Spleen (tissue), 11 donors: ENCODE measurements around the gene CDC25A. TPM values are rescaled to one million over a fixed set of nuclear protein-coding genes. Genes with fewer than 3 reads are reported as not detected.
A peak's percentile ranks its signal among the peaks of the same experiment; 100 is the strongest.

ENCODE experiments used
- DNase-seq: peaks from one replicate; pipeline ENCODE4 v3.0.0-alpha.2; 2020
- H3K27ac ChIP-seq, 8 donors: fragments of 200-600 bp; sonication (generic) in 7 of 8; 1 replicate in 4 of 8; 2 replicates in 4 of 8; pipeline versions ENCODE4 v1.5.0 to v1.8.0; 2016 to 2021; ENCODE audit warnings: inconsistent platforms in 4 of 8, mild to moderate bottlenecking in 4 of 8, moderate library complexity in 1 of 8
- H3K27me3 ChIP-seq, 7 donors: fragments of 200-600 bp; sonication (generic) in 6 of 7; replicated peaks in 1 of 7; 1 replicate in 4 of 7; 2 replicates in 3 of 7; pipeline versions ENCODE4 v1.5.0 to v1.8.0; 2016 to 2021; ENCODE audit warnings: inconsistent platforms in 3 of 7, mild to moderate bottlenecking in 1 of 7
- H3K36me3 ChIP-seq, 6 donors: fragments of 200-600 bp; sonication (generic) in 5 of 6; 1 replicate in 4 of 6; 2 replicates in 2 of 6; pipeline versions ENCODE4 v1.5.0 to v1.8.0; 2016 to 2021; ENCODE audit warnings: inconsistent platforms in 2 of 6
- H3K4me1 ChIP-seq, 6 donors: fragments of 200-600 bp; sonication (generic) in 5 of 6; 1 replicate in 3 of 6; 2 replicates in 3 of 6; pipeline versions ENCODE4 v1.5.0 to v1.8.0; 2016 to 2021; ENCODE audit warnings: inconsistent platforms in 3 of 6
- H3K4me3 ChIP-seq, 8 donors: fragments of 200-600 bp; sonication (generic) in 7 of 8; 1 replicate in 4 of 8; 2 replicates in 4 of 8; pipeline versions ENCODE4 v1.5.0 to v1.8.0; 2016 to 2021; ENCODE audit warnings: inconsistent platforms in 4 of 8, mild to moderate bottlenecking in 4 of 8, moderate library complexity in 2 of 8
- H3K9me3 ChIP-seq, 8 donors: fragments of 200-600 bp; sonication (generic) in 7 of 8; 1 replicate in 4 of 8; 2 replicates in 4 of 8; pipeline versions ENCODE4 v1.5.0 to v1.8.0; 2016 to 2021; ENCODE audit warnings: inconsistent platforms in 4 of 8
- POLR2A ChIP-seq, 3 donors: fragments of 450-650 bp; IDR thresholded peaks; one replicate each; pipeline ENCODE4 v1.5.1; 2017; ENCODE audit warnings: antibody characterized with exemption in 3 of 3, mild to moderate bottlenecking in 1 of 3
- POLR2AphosphoS5 ChIP-seq, 3 donors: sonication (generic); formaldehyde crosslinking; IDR thresholded peaks; one replicate each; pipeline ENCODE4 v1.5.1; 2017; ENCODE audit warnings: antibody characterized with exemption in 3 of 3
- WGBS, 5 donors: extraction: QIAGEN DNeasy Blood & Tissue Kit in 3 of 5; methylation state at CpG; one replicate each; pipeline versions ENCODE4 v1.1.5 to v1.1.7; 2013 to 2018; 5-methylcytosine and 5-hydroxymethylcytosine counted together
- intact Hi-C: fragments of 100-400 bp; cut with DNase I; formaldehyde crosslinking; loops from one replicate; pipeline ENCODE4 v1.15.0; 2023; ENCODE audit warnings: low total_unique reads
- polyA plus RNA-seq, 3 donors: library from polyadenylated mRNA; stranded (reverse); fragments of 200-250 nt; gene quantifications; one replicate each; pipeline ENCODE4 v1.2.1, GENCODE V29; 2013
- total RNA-seq, 7 donors: library from RNA; depleted of rRNA in 3 of 7; stranded (reverse); fragments of >200 nt in 3 of 7; fragmentation: NEBNext Ultra II Directional in 4 of 7; extraction: Animal tissue kit (Norgen Biotek cat#: 25700) in 4 of 7; gene quantifications; one replicate each; pipeline versions ENCODE4 v1.1.0 to v1.2.1, GENCODE V29; 2016 to 2021
- TF ChIP-seq, protein P1 (sequence below), 11 experiments: fragments of 200-600 bp in 7 of 11; fragments of 450-650 bp in 4 of 11; sonication (generic) in 4 of 11; IDR thresholded peaks in 8 of 11; conservative IDR thresholded peaks in 3 of 11; 1 replicate in 7 of 11; 2 replicates in 4 of 11; pipeline versions ENCODE4 v1.4.0 to v1.8.0; 2016 to 2021; ENCODE audit warnings: antibody characterized with exemption in 11 of 11, inconsistent platforms in 4 of 11, mild to moderate bottlenecking in 1 of 11
- donor health status: healthy with polysubstance abuse.
- donor health status: DM: no; HTN: no; CAD: no; lungs with moderate emphysema.
- donor health status: DM: no; HTN: no; CAD: no.
- donor health status: Bipolar disorder and iron deficiency.
- donor health status: healthy.
- donor health status: DM: no; HTN: no; CAD: no.
- donor health status: DM: yes; HTN: yes; CAD: no.

The CDC25A gene
- total and polyA plus RNA-seq, 10 donors, result 0.65 to 8.1 (median 2.8) TPM

DNA sequence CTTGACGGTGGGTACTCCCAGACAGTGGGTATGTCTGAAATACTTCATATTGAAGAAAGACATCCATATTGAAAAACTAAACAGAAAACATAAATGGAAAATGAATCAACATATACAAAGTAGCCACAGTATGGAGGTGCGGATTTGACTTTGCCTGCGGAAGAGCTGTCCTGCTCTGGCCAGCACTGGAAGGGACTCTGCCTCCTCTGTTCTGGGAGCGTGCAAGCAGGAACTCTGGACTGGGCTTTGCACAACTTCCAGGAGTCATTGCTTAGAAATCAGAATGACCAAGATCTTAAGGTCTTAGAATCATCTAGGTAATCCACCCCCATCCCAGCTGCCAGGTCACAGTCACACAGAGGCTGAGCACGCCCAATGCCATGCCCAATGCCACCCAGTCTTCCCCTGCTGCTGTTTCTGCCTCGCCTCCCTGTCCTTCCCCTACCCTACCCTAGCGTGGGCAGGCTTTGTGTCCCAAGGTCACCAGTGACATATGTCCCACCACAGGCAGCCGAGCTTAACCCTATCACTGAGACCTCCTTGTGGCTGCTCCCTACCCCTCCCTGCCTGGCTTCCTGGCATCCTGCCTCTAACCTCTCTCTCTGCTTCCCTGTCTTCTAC lies 36.3 kb downstream of the CDC25A start:
- no peaks in the 10 kb centered on the region for H3K27me3 ChIP-seq
- H3K27ac ChIP-seq, result peak overlapping the region in 5 of 8 donors; percentile 28 to 62 (median 42)
- H3K4me1 ChIP-seq, result peaks cover 0 to 19% (median 12%) of the 10 kb centered on the region in 6 donors
- TF ChIP-seq, protein P1, sequence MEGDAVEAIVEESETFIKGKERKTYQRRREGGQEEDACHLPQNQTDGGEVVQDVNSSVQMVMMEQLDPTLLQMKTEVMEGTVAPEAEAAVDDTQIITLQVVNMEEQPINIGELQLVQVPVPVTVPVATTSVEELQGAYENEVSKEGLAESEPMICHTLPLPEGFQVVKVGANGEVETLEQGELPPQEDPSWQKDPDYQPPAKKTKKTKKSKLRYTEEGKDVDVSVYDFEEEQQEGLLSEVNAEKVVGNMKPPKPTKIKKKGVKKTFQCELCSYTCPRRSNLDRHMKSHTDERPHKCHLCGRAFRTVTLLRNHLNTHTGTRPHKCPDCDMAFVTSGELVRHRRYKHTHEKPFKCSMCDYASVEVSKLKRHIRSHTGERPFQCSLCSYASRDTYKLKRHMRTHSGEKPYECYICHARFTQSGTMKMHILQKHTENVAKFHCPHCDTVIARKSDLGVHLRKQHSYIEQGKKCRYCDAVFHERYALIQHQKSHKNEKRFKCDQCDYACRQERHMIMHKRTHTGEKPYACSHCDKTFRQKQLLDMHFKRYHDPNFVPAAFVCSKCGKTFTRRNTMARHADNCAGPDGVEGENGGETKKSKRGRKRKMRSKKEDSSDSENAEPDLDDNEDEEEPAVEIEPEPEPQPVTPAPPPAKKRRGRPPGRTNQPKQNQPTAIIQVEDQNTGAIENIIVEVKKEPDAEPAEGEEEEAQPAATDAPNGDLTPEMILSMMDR (IDR thresholded peaks at IDR 0.05 in 8 of 11, conservative IDR thresholded peaks at IDR 0.05 in 3 of 11), result peak in 2 of 11 experiments; percentile 13 to 23
- TF ChIP-seq POLR2AphosphoS5 (IDR thresholded peaks at IDR 0.05) (no peak), POLR2A (IDR thresholded peaks at IDR 0.05) (no peak)
- no peaks in the 10 kb centered on the region for H3K36me3 ChIP-seq
- no peak overlapping the region for H3K4me3 ChIP-seq
- DNase-seq, result no peak
- intact Hi-C loops, result loop anchor here (5.0 to 10.0 kb wide), 2 partner anchors 147 to 315 kb away; no protein-coding TSS in a partner anchor
- H3K9me3 ChIP-seq, result no peaks in the 10 kb centered on the region
- 41 to 63% (median 55%) methylated on average over 8 of the region's 8 CpGs for WGBS, 5 donors

DNA sequence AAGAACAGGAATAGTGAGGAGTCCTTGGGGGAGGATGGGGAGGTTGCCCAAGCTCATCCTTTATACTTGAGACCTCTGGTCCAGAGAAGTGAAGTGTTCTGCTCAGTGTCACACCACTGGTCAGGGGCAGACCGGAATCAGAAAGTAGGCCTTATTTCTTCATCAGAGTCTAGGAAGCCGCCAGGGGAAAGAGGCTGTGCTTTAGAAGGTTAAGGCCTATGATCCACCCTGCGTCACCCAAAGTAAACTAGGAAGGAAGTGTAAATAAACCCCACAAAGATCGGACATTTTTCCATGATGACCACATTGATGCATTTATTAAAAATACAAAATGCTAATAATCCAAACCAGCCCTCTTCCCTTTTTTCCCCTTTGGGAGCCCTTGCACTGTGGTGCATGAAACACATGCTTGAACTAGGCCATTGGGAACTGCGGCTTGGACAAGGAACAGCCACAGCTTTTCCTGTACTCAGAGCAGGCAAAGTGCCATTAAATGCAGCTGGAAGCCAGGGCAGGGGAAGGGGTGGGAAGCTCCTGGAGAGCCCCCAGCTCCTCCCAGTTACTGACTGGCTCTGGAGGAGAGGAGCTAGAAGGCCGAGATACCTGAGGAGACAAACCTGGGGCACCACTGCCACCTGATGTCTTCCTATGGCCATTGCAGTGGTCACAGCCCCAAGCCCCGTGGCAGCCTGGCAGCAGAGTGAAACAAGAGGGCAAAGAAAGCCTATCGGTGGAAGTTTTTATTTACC lies 37.0 kb downstream of the CDC25A start:
- H3K4me3 ChIP-seq, result no peak overlapping the region
- peak overlapping the region in 6 of 8 donors; percentile 28 to 62 (median 44) for H3K27ac ChIP-seq
- H3K9me3 ChIP-seq, result no peaks in the 10 kb centered on the region
- intact Hi-C loops, result loop anchor here (5.0 to 10.0 kb wide), 2 partner anchors 146 to 314 kb away; no protein-coding TSS in a partner anchor
- TF ChIP-seq, protein P1 (IDR thresholded peaks at IDR 0.05 in 8 of 11, conservative IDR thresholded peaks at IDR 0.05 in 3 of 11), result peak; percentile 55 to 90 (median 84)
- TF ChIP-seq POLR2AphosphoS5 (IDR thresholded peaks at IDR 0.05) (peak in 2 of 3 donors; percentile 47 to 62), POLR2A (IDR thresholded peaks at IDR 0.05) (no peak)
- H3K36me3 ChIP-seq, result no peaks in the 10 kb centered on the region
- H3K27me3 ChIP-seq, result no peaks in the 10 kb centered on the region
- H3K4me1 ChIP-seq, result peaks cover 0 to 19% (median 12%) of the 10 kb centered on the region in 6 donors
- 33 to 45% (median 43%) methylated on average over 8 of the region's 8 CpGs for WGBS, 5 donors
- peak; percentile 87 for DNase-seq

DNA sequence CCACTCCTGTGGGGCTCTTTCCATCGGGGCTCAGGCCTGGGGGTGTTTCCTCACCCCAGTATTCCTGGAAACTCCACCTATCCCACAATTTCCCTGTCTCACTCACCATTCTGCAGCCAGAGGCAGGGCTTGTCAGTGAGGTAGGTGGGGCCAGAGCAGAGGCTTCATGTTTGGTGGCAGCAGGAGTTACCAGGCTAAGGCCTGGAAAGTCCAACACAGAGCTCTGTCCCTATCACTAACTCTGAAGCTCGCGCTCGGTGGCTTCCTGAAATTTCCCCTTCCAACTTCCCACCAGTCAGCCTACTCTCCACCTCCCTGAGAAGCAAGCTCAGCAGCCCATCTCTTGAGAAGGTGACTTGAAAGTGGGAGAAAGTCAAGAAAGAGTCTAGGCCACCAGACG lies 44.2 kb downstream of the CDC25A start:
- no peaks in the 10 kb centered on the region for H3K36me3 ChIP-seq
- no peaks in the 10 kb centered on the region for H3K27me3 ChIP-seq
- 69 to 78% (median 74%) methylated on average over 5 of the region's 5 CpGs for WGBS, 5 donors

More for the DNA sequence above, 44.2 kb downstream of the CDC25A start:
- Histone ChIP-seq H3K27ac (peak overlapping the region in 3 of 8 donors; percentile 18 to 38 (median 38)), H3K9me3 (no peaks in the 10 kb centered on the region), H3K4me3 (no peak overlapping the region), H3K4me1 (peaks cover 0 to 48% (median 18%) of the 10 kb centered on the region in 6 donors)
- TF ChIP-seq, protein P1 (IDR thresholded peaks at IDR 0.05 in 8 of 11, conservative IDR thresholded peaks at IDR 0.05 in 3 of 11), result no peak
- TF ChIP-seq POLR2A (IDR thresholded peaks at IDR 0.05), result no peak
- TF ChIP-seq POLR2AphosphoS5 (IDR thresholded peaks at IDR 0.05), result no peak
- intact Hi-C loops, result loop anchor here (10.0 kb wide), 1 partner anchor 49 kb away; no protein-coding TSS in a partner anchor
- no peak for DNase-seq
